GM12873 (cell line): ENCODE data around the gene CNOT4.

Experiments
- TF ChIP-seq, protein P1 (sequence below): IDR thresholded peaks from 2 replicates; pipeline ENCODE4 v1.5.1; 2012; ENCODE audit warnings: low read depth, mild to moderate bottlenecking, moderate library complexity, low read length, control low read depth; ENCODE audit not compliant: insufficient read depth; ENCODE audit errors: missing control alignments

Gene CNOT4

DNA sequence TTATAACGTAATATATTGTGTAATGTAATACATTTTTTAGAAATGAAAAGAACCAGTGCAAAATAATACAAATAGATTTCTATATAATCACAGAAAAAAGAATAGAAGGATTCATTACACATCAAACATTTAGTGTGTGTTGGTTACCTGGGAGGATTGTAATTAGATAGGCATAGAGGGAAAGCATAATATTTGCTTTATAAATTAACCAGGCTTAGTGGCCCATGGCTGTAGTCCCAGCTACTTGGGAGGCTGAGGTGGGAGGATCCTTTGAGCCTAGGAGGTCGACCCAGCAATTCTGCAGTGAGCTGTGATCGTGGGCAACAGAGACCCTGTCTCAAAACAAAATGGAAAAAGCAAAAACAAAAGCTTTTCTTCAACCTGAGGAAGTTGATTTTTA lies 5.0 kb upstream of the CNOT4 start:
- TF ChIP-seq, protein P1, sequence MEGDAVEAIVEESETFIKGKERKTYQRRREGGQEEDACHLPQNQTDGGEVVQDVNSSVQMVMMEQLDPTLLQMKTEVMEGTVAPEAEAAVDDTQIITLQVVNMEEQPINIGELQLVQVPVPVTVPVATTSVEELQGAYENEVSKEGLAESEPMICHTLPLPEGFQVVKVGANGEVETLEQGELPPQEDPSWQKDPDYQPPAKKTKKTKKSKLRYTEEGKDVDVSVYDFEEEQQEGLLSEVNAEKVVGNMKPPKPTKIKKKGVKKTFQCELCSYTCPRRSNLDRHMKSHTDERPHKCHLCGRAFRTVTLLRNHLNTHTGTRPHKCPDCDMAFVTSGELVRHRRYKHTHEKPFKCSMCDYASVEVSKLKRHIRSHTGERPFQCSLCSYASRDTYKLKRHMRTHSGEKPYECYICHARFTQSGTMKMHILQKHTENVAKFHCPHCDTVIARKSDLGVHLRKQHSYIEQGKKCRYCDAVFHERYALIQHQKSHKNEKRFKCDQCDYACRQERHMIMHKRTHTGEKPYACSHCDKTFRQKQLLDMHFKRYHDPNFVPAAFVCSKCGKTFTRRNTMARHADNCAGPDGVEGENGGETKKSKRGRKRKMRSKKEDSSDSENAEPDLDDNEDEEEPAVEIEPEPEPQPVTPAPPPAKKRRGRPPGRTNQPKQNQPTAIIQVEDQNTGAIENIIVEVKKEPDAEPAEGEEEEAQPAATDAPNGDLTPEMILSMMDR, result no peak

DNA sequence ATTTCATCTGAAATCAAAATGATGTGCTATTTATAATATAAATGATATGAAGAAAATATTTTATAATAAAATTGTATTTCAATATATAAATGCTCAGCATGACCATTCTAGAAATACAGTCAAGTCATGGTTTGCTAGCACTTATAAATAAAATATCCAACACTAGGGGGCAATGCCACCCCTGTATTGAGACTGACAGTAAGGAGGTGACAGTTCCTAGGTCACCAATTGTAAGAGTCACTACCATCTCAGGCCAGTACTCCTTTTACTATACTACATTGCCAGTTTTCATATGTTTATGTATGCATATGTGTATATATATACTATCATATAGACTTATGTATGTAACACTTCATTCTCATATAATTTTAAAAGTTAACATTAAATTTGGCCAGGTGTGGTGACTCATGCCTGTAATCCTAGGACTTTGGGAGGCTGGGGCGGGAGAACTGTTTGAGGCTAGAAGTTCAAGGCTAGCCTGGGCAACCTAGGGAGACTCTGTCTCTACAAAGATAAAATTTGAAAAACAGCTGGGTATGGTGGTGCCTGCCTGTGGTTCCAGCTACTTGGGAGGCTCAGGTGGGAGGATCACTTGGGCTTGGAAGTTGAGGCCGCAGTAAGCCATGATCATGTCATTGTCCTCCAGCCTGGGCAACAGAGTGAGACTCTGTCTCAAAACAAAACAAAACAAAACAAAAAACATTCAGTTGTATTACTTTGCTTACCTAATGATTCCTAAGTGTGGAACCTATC lies 2.4 kb upstream of the CNOT4 start:
- TF ChIP-seq, protein P1, result peak; percentile 59

DNA sequence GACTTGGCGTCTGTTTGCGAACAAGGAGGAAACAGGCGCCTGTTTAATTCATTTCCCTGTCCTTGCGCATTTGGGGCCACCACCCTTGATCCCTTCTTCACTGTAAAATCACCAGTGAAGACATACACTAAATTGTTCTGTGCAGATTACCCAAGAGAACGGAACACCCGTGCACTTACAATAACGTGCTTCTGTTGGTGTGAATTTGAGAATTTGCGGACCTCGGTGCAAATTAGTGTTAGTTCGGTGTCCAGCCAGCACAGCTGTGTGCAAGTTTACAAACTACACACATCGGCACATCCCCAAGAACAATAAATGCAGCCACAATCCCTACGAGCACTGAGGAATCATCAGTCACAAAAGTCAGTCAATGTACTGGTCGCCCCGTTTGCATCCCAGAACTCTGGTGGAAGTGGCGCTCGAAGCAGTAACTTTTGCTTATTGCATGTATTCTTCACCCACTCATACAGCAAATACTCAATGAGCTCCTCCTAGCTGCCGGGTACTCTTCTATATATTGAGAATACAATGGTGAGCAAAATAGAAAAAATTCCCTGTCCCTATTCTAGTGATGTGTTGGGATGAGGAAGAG lies 786 bp upstream of the CNOT4 start:
- TF ChIP-seq, protein P1, result no peak

DNA sequence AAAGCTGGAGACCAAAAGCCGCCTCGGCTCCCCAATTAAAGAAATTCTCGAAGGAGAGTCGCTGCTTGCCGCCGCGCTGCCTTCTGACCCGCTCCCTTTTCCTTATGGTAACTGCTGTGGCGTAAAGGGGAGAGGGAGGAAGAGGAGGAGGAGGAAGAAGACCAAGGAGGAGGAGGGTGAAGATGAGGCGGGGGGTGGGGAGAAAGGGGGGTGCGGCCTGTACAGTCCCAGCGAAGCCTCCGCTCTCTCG lies 388 bp downstream of the CNOT4 start:
- TF ChIP-seq, protein P1, result no peak

DNA sequence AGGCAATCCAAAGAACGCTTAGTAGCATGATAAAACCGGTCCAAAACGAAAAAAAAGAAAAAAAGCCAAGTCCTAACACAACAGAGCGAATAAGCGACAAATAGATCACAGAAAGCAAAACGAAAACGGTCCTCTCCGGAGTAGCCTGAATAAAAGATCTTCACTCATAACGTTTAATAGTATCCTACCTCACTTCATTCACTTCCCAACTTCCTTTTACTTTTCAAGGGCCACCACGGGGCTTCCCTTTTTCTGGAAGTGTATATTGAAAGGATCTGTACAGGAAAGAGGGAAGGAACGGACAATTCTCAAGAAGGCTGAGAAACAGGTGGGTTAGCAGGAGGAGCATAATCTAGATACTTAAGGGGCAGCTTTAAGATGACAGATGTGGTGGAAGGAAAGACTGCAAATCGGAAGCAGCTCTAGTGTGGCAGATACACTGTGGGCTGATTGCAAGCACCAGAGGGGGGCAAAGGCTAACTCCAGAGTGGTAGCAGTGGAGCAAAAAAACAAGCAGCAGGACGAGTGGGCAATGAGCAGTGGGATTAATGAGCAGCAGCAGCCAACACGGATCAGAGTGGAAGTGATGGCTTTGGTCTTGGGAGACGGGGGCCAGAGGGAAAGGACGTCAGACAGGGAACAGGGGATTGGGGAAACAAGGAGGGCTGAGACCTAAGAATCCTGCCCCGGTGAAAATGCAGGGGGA lies 866 bp downstream of the CNOT4 start:
- TF ChIP-seq, protein P1, result peak; percentile 2

DNA sequence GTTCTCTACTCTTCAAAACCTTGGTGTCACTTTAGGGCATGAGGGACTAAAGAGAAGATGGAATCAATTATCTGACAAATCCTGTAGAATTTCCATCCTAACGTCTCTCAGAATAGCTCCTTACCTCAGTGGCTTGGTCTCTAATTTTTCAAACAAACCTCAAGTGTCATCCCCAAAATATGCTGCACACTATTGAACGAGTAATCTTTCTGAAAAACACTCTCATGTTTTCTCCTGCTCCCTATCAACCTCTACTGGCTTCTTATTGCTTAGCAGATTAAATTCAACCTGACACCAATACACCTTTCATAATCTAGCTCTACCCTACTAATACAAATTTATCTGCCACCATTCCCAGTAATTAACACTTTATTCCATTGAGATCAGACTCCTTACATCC lies 8.5 kb downstream of the CNOT4 start:
- TF ChIP-seq, protein P1, result no peak

DNA sequence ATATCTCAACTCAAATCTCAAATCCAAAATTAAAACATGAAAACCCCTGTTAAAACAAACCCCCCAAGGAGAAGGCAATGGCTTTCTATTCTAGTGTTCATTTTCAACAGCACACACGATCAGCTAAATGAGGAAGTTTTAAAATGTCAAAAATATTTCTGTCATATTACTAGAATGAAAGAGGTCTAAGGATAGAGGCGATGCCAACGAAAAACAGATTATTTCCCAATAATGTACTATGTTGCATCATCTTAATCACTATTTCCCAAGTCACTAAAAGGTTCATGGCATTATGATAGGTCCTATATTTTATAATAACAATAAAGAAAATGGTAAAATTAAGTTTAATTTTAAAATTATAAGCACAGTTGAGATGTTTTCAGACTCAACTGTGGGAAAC lies 10.1 kb downstream of the CNOT4 start:
- TF ChIP-seq, protein P1, result no peak
